C1 segment of cervical spinal cord (tissue), 14 donors: Measurements from ENCODE around the gene PSEN2.
"Not testable (repeated sequence)": the region's sequence is repeated elsewhere in the genome, so short reads cannot be mapped to it uniquely, and the experiment has no call there.

Experiments
- DNase-seq, 14 donors: peaks; one replicate each; lab custom pipeline; 2025; lab: John Stamatoyannopoulos, UW

PSEN2 gene

DNA sequence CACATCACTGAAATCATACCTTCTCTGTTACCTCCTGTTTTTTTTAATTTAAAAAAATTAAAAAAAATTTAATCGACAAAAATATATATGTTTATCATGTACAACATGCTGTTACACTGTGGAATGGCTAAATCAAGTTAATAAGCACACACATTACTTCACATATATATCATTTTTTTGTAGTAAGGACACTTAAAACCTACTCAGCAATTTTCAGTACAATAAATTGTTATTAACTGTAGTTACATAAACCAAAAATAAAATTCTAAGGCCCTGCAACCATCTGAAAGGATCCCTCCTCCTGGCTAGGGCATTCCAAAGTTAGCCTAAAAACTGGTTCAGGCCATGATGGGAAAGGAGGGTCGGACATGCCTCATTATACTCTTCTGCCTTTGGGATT lies 46.1 kb downstream of the PSEN2 start:
- no peak for DNase-seq

DNA sequence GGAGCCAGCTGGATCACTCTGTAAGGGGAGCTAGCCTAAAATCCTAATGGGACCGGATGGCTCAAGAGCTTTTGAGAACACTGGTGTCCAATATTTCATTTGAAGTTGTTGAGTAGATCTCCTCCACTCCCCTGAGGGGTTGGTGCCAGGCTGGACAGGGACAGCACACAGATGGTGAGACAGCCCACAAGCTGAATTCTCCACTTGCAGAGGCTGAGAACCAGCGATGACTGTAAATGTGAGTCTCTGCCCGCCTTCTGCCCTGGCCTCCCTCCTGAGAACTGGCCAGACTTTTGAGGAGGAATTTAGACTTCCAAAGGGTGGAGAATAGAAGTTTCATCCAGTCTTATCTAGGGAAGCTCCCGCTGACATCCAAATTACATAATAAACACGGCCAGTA lies 49.2 kb downstream of the PSEN2 start:
- DNase-seq: no peak

DNA sequence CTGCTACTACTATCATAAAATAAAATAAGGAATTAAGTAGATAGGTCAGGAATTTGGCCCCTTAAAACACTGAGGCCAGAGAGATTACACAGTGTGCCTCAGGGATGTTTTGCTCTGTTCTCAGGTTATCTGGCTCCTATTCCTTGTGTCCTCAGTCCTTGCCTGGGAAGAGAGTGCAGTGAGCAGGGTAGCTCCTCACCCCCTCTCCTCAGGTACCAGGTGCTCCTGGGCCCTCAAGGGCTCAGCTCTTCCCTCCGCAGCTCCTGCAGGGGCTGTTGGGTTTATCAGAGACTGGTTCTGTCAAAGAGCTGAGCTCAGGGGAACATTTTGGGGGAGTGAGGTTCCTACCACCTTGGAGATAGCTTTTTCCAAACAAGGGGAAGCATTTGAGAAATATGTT lies 49.6 kb downstream of the PSEN2 start:
- no peak for DNase-seq

DNA sequence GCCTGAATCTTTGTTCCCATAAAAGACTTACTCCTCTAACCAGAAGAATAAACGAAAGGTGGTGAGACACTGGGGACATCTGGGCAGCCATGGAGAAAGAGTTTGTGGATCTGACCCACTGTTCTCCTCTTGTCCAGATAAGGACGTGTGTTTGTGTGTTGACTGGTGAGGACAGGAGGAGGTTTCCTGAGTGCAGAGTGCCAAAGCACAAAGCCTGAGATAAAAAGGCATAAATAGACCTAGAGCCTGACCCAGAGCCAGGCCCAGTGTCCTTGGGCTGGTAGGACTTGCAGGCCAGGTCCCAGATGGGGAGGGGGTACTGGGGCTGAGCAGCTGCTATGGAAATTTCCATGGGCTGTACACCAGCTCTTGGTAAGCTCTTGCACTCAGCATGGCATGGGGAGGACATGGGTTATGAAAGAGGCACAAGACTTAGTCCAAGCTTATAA lies 50.1 kb downstream of the PSEN2 start:
- DNase-seq: peak in 1 of 14 donors; percentile 52

DNA sequence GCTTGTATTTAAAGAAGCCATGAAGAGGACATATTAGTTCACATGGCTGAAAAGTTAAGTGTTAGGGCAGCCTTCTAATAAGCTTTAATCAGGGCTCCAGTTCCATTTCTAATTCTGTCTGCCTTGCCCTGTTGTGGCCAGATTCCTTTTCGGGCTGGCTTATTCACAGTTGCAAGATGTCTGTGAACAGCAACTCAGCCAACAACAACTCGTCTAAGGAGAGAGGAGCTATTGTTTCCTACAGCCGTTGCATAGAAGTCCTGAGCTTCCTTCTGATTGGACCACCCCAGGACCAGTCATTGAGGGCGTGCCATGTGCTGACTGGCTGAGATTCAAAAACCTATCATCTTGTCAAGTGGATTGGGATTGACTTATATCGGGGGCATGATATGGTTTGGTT lies 51.1 kb downstream of the PSEN2 start:
- no peak for DNase-seq

DNA sequence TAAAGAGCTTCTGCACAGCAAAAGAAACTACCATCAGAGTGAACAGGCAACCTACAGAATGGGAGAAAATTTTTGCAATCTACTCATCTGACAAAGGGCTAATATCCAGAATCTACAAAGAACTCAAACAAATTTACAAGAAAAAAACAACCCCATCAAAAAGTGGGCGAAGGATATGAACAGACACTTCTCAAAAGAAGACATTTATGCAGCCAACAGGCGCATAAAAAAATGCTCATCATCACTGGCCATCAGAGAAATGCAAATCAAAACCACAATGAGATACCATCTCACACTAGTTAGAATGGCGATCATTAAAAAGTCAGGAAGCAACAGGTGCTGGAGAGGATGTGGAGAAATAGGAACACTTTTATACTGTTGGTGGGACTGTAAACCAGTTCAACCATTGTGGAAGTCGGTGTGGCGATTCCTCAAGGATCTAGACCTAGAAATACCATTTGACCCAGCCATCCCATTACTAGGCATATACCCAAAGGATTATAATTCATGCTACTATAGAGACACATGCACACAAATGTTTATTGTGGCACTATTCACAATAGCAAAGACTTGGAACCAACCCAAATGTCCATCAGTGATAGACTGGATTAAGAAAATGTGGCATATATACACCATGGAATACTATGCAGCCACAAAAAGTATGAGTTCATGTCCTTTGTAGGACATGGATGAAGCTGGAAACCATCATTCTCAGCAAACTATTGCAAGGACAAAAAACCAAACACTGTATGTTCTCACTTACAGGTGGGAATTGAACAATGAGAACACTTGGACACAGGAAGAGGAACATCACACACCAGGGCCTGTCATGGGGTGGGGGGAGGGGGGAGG lies 59.1 kb downstream of the PSEN2 start:
- not testable (repeated sequence) for DNase-seq

DNA sequence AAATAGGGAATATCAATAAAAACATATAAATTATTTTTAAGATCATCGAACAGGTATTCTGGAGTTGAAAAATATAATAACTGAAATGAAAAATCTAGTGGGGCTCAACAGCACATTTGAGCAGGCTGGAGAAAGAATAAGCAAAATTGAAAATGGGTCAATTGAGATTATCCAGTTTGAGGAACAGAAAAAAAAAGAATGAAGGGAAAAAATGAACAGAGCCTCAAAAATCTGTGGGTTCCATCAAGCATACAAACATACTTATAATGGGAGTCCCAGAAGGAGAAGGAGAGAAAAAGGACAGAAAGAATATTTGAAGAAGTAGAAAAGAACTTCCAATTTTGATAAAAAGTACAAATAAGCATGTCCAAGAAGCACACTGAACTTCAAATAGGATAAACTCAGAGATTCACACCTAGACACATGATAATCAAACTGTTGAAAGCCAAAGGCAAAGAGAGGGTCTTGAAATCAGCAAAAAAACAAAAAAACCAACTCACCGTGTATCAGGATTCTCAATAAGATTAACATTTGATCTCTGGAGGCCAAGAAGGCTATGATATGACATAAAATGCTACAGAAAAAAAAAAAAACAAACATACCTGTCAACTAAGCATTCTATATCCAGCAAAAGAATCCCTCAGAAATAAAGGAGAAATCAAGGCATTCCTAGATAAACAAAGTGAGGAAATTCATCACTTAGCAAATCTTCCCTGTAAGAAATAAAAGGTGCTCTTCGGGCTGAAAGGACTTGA lies 64.2 kb downstream of the PSEN2 start:
- DNase-seq: no peak

DNA sequence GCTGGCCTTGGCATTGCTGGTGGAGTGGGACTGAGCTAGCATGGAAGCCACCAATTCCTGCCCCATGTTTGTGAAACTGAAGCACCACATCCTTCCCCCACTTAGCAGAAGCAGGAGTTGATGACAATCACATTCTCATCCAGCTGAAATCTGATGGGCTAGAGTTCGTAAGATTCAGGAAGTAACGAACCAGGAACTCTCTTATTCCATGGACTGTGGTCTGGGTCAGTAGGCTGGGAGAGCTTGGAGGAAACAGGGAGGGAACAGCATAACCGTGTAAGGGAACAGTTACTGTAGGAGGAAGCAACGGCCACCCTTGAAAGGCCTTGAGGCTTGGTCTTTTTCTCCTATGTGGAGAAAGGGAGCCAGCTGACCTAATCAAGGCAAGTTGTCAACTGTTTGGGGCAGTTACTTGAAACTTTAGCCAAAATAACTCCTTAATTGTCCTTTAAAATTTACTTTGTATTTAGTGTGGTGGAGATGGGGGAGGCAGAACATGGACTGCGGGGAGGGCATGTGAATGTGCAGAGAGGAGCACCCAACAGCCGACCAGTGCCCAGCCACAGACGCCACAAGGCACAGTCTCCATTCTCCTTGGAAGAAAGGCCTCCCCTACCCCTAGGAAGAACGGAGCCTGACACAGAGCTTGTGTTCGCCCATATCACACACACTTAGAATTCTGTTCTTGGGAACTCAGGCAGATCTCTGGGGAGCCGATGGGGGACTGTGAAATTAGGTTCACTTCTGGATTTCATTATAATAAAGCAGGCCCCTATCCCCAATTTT lies 67.7 kb downstream of the PSEN2 start:
- DNase-seq: no peak

DNA sequence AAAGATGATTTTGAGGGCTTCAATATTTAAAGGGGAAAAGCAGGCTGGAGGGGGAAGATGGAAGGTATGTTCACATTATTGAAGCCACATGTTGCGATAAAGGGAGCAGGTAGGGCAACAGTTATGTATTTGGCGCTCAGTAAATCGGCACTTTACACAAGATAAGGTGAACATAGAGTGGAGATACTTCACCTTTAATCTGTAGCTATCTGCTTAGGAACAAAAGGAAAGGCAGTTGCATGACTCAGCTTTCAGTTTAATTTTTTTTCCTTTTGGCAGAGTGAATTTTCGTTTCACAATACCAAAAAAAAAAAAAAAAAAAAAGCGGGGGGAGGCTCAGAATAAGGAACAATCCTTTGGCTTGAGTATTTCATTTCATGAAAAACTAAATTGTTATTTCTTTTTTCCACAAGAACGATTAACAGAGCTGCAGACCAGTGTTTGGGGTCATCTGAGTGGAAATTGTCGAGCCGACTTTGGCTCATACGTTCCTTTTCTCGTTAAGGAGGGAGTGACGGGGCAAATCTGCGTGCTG lies 68.6 kb downstream of the PSEN2 start:
- no peak for DNase-seq

DNA sequence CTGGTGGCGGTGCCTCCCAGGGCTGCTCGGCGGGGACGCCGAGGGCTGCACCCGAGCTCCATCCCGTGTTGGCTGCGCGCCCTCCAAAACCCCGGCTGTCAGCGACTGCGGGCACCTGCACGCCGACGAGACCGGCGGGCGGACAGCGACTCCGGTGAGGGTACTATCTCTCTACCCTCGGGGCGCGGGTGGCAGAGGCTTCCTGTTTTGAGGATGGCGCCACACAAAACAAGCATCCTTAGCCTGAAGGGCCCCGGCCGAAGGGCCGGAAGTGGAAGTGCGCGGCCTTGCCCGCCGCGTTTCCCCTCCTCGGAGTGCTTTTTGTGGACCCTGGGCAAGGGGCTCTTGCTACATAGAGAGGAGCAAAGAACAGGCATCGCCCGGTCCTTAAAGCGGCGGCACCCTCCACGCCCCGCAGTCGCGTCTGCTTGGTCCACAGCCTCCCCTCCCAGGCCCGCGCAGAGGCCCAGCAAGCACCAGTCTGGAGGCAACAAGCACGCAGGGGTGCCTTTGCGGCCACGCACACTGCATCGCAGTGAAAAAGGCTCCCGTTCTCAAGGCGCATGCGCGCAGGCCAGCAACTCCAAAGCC lies 69.1 kb downstream of the PSEN2 start:
- DNase-seq: peak in 3 of 14 donors; percentile 54 to 94 (median 84)

DNA sequence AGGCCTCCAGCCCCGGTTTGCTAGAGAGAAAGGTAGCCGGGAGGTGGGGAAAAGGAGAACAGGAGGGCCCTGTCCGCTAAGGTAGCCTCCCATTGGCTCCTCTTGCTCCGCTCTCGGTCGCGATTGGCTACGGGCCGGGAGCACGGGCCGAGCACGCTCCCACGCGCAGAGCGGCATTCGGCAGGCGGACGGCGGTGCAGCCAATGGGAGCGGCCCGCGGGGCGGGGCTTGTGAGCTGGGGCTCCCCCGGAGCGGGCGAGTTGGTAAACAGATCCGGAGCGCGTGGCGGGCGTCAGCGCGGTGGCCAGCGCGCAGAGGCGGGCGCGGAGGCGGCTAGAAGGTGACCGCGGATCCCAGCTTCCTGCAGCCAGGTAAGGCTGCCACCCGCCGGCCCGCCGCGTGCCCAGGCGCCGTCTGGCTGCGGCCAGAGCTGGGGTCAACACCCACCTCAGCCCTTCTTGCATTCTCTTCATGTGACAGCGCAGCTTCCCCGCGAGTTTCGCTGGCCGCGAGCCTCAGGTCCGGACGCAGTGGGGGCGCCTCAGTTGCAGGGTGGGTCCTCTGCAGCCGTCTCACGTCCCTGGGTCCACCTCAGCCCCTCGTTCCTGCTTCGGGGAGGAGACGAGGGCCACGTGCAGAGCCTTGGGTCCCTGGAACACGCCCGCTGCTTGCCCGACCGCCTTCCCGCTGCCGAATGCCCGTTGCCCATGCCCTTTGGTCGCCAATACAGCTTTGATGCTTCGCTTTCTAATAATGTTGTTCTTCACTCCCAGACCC lies 69.8 kb downstream of the PSEN2 start, which contains the start of gene COQ8A:
TSS of gene COQ8A (plus strand) at position 266 of the 777 bp plus-strand sequence. CDS start 21,092 bp downstream, outside the sequence.
- peak; percentile 96 to 100 (median 99) for DNase-seq

DNA sequence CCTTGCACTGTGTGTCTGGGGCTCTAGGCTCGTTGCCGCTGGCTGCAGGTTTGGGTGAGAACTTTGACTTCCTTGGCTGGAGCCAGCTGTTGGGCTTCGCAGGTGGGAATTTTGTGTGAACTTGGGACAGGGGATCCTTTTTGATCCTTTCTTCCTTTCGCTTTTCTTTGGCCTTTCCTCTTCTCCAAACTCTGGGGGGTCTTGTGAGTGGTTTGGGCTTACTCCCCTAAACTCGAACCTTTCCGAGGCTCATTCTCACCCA lies 70.3 kb downstream of the PSEN2 start:
- no peak for DNase-seq

DNA sequence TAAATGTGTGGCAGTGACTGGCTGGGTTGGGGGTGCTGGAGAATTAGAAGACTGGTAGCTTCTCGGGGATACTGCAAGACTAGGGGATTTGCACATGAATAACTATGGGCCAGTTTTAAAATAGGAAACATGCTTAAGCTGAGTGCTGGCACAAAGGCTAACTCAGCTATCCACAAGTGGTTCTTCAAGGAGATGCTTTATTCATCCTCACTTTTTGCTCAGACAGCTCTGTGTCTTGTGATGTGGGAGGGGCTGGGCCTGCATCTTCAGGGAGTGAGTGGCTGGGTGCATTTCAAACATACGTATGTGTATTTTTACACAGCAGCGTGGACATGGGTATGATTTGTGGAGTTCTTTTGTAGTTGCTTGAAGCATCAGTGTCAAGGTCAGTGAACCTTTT lies 72.0 kb downstream of the PSEN2 start:
- DNase-seq: no peak

DNA sequence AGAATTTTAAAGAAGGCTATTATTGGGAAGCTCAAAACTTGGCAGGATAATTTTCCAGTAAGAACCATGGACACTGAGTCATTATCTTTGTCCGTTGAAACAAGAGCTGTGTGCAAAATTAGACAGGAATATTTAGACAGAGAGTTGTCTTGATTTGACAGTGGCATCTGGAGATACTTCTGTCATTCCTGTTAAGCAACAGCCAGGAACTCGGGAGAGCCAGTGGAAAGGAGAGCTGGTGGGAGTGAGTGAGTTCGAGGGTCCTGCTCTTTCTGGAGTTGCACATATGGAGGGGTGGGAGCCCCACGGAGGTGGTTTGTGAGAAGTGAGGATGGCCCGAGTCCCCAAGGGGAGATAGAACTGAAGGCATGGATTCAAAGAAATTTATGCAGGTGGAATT lies 72.7 kb downstream of the PSEN2 start:
- DNase-seq: no peak

DNA sequence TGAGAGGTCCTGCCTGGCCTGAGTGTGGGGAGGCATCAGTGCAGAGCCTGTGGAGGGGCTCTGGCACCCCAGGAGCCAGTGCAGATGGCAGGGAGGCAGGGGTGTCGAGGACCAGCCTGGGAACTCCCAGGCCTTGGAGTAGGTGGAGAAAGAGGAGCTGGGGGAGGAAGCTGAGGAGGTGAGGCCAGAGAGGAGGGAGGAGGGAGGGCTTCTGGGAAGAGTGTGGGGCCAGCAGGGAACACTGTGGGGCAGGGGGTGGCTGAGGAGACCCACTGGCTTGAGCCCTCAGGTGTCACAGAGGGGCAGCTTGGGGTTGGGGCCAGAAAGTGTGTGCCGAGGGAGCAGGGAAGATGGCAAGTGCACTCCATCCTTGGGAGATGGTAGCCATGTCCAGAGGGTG lies 73.5 kb downstream of the PSEN2 start:
- no peak for DNase-seq

DNA sequence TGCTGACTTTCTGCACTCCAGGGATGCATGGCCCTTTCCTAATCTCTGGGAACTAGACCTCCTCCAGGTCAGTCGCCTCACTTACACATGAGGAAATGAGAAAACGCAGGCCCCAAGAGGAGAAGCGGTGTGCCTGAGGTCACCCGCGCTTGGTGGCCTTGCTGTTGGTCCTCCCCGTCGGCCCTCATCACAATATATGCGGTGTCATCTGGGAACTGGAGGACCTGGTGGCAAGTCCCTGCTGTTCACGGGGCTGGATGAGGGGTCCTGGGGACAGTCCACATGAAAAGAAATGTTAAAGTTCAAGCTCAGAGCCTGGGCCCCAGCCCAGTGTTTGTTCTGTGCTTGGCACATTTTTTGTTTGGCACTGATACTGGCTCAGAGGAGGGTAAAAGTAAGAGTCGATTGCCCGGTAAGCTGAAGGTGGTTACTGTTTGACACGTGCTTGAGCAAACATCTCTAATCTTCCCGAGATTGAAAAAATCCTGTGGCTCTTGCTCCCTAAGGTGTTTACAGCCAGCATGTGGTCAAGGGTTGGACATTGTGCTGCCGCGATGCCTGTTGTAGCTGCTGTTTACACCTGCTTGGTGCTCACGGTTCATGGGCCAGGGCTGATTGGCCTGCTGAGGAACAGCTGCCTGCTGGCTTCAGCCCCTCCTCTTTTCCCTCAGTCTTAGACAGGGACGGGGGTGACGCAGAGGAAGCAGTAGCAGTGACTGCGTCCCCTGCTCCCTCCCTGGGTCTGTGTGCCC lies 74.9 kb downstream of the PSEN2 start:
- peak in 1 of 14 donors; percentile 43 for DNase-seq
